Measurements from ENCODE around the gene DNAAF8. TPM values are rescaled to one million over a fixed set of nuclear protein-coding genes. Genes with fewer than 3 reads are reported as not detected.

DNAAF8 gene
- 1.2 to 2.1 TPM (median 1.4 TPM) in 5 replicates for total RNA-seq (2022; extraction: Qiagen RNA extraction; ENCODE audit: low read depth)

GRCh38 chr16:4734063-4734729 is at the start of gene DNAAF8, which contains the start of gene ANKS3:
Gene DNAAF8 (plus strand): TSS chr16:4734537. CDS start chr16:4736515, 1,978 bp downstream.
Gene ANKS3 (minus strand): TSS chr16:4734271. CDS start chr16:4730149, 4,122 bp downstream.

GRCh38 chr16:4693296-4693955 is 40.9 kb upstream of the DNAAF8 start, which contains the start of gene NUDT16L1:
Gene NUDT16L1 (plus strand): TSS chr16:4693562. CDS start chr16:4693727, 165 bp downstream.

GRCh38 chr16:4766875-4767628 is 32.7 kb downstream of the DNAAF8 start, which contains the start of gene ZNF500:
Gene ZNF500 (minus strand): TSS chr16:4767162. CDS start chr16:4765978, 1,184 bp downstream.

GRCh38 chr16:4787627-4788482 is 53.5 kb downstream of the DNAAF8 start, which contains the start of gene SEPTIN12:
Gene SEPTIN12 (minus strand): TSS chr16:4788345. CDS start chr16:4787645, 700 bp downstream.

GRCh38 chr16:4795181-4795827 is 61.0 kb downstream of the DNAAF8 start, which contains the start of gene SMIM22:
Gene SMIM22 (plus strand): TSS chr16:4795369. CDS start chr16:4795735, 366 bp downstream.

Other genes starting within 250 kb of the DNAAF8 start
- 10.4 to 15.6 TPM (median 13.7 TPM) in 5 replicates for gene CDIP1, start 195.8 kb upstream of the DNAAF8 start, total RNA-seq (2022; extraction: Qiagen RNA extraction; ENCODE audit: low read depth)
- gene C16orf96, start 178.2 kb upstream of the DNAAF8 start, total RNA-seq (2022; extraction: Qiagen RNA extraction; ENCODE audit: low read depth) = 0.04 to 0.06 TPM in 2 of 5 replicates, not detected in the others
- 24.3 to 67.9 TPM (median 60.3 TPM) in 5 replicates for gene UBALD1, start 119.6 kb upstream of the DNAAF8 start, total RNA-seq (2022; extraction: Qiagen RNA extraction; ENCODE audit: low read depth)
- gene MGRN1, start 109.7 kb upstream of the DNAAF8 start, total RNA-seq (2022; extraction: Qiagen RNA extraction; ENCODE audit: low read depth) = 29.4 to 49.3 TPM (median 40.3 TPM) in 5 replicates
- gene NUDT16L1, start 41.0 kb upstream of the DNAAF8 start, total RNA-seq (2022; extraction: Qiagen RNA extraction; ENCODE audit: low read depth) = 13.1 to 26.3 TPM (median 24.8 TPM) in 5 replicates
- 16.5 to 28.9 TPM (median 28.2 TPM) in 5 replicates for gene ANKS3, start 266 bp upstream of the DNAAF8 start, total RNA-seq (2022; extraction: Qiagen RNA extraction; ENCODE audit: low read depth)
- gene ZNF500, start 32.6 kb downstream of the DNAAF8 start, total RNA-seq (2022; extraction: Qiagen RNA extraction; ENCODE audit: low read depth) = 5.4 to 10.9 TPM (median 8.2 TPM) in 5 replicates
- gene SEPTIN12, start 53.8 kb downstream of the DNAAF8 start, total RNA-seq (2022; extraction: Qiagen RNA extraction; ENCODE audit: low read depth) = not detected in 5 replicates
- not detected in 5 replicates for gene SMIM22, start 60.8 kb downstream of the DNAAF8 start, total RNA-seq (2022; extraction: Qiagen RNA extraction; ENCODE audit: low read depth)
- gene ROGDI, start 68.1 kb downstream of the DNAAF8 start, total RNA-seq (2022; extraction: Qiagen RNA extraction; ENCODE audit: low read depth) = 10.7 to 16.2 TPM (median 15.6 TPM) in 5 replicates
- gene GLYR1, start 112.8 kb downstream of the DNAAF8 start, total RNA-seq (2022; extraction: Qiagen RNA extraction; ENCODE audit: low read depth) = 40.4 to 43.5 TPM (median 41.0 TPM) in 5 replicates
- gene UBN1, start 112.9 kb downstream of the DNAAF8 start, total RNA-seq (2022; extraction: Qiagen RNA extraction; ENCODE audit: low read depth) = 21.5 to 30.9 TPM (median 27.2 TPM) in 5 replicates
- 2.6 to 4.8 TPM (median 4.1 TPM) in 5 replicates for gene PPL, start 202.6 kb downstream of the DNAAF8 start, total RNA-seq (2022; extraction: Qiagen RNA extraction; ENCODE audit: low read depth)
- gene SEC14L5, start 223.8 kb downstream of the DNAAF8 start, total RNA-seq (2022; extraction: Qiagen RNA extraction; ENCODE audit: low read depth) = 0.05 to 0.11 TPM (median 0.11 TPM) in 3 of 5 replicates, not detected in the others

Measured in A549 treated with ZK216348 at 1 μM for 4 hours (cell line).